Activated CD4-positive, alpha-beta T cell treated with anti-CD3 and anti-CD28 coated beads, Interleukin-2, amount 50 U/mL, for 16 hours (primary cell): Measurements from ENCODE around the gene PSMB5.

Experiments used
- DNase-seq: peaks from one replicate; pipeline ENCODE4 v3.0.0-alpha.2; 2020

Gene PSMB5

DNA sequence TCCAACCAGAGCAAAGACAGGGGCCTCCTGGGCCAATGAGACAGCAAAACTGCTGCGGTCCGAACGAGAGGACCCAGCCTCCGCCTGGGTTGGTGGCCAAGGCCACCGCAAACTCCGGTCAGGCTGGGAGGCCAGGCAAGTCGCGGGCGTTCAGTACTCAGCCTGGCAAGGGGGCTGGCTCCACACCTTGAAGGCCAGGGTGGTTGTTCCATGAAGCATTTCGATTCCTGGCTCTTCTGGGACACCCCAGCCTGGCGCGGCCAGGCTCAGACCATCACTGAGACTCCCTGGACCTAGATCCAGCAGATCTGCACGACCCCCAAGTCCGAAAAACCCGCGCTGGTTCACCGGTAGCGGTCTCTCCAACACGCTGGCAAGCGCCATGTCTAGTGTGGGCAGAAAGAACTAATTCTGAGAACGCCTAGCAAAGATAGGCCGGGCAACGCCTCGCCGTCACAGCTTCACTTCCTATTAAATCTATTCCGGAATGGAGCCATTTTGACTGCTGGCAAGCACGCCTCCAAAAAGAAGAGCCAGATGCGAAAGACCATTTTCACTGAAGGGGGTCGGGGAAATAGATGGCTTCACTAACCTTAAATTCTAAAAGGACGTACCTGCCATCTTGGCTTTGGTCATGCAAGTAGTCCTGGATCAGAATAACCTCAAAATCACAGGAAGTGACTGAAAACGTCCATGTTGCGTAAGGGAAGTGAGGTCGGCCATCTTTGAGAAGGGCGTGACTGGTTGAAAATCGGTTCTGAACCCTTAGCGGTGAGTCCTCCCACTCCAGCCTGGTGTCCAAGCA, at the start of gene PSMB5:
TSS of gene PSMB5 (minus strand) at position 403 of the 805 bp plus-strand sequence. CDS start at position 384, 19 bp downstream.
- peak; percentile 96 for DNase-seq

DNA sequence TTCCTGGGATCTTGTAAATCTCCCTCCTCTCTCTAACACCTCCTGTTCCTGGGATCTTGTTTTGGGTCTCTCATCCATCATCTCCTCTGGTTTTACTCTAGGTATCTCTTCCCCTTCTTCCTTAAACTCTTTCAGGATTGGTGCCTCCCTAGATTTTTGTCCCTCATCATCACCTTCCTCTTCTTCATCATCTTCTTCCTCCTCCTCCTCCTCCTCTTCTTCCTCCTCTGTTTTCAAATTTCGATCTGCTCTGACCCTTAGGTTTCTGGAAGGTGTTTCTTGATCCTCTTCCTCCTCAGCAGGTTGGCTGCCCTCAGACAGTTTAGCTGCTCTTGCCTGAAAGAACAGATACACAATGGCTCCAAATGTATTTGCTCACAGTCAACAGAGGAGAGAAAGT, 45.8 kb upstream of the PSMB5 start:
- DNase-seq: no peak

DNA sequence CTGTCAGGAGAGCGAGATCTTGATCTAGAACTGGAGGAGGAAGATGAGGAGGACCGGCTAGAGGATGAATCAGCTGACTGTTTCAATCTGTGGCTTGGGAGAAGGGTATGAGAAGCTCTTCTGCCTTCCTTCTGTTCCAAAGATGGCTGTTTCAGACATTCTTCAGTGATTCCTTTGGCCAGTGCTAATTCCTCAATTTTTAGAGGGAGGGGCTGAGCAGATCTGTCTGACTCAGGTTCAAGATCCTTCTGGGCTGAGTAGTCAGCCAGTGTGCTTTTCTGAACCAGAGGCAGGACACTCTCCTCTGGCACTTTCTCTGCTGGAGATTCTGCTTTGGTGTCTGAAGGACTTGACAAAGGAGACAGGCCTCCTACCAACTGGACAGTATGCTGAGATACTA, 45.0 kb upstream of the PSMB5 start:
- no peak for DNase-seq

DNA sequence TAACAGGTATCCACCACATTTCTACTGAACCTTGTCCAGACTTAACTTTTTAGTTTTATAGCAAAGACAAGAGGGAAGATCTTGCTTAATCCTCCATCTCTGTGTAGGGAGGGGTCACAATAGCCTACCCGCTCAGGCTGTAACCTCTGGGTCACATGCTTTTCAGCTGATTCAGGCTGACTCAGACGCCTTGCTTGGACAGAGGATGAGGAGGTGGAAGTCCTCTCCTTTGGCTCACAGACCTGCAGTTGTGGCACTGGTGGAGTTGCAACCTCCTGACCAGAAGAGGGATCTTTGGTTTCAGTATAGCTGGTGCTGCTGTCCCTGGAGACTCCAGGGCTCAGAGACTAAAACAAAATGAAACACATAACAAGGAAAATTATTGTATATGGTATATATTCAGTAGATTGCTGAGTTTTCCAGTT, 44.0 kb upstream of the PSMB5 start:
- DNase-seq: no peak

DNA sequence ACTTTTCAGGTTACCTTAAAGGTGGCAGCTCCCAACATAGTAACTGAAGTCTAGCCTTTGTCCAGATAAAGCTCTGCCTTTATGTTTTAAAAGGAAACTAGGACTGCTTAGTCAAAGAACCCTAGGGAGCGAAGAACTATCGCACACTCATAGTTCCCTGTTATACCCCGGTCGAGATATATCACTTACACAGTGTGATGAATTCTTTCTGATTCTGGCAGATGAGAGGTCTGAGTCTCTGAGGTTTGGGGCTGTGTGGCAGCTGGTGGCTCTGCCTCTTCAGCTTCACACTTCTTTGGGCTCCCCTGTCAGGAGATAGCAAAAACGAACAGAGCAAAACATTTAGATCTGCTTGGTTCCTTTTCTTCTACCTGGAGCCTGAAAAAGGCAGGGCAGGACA, 43.3 kb upstream of the PSMB5 start:
- DNase-seq: no peak

DNA sequence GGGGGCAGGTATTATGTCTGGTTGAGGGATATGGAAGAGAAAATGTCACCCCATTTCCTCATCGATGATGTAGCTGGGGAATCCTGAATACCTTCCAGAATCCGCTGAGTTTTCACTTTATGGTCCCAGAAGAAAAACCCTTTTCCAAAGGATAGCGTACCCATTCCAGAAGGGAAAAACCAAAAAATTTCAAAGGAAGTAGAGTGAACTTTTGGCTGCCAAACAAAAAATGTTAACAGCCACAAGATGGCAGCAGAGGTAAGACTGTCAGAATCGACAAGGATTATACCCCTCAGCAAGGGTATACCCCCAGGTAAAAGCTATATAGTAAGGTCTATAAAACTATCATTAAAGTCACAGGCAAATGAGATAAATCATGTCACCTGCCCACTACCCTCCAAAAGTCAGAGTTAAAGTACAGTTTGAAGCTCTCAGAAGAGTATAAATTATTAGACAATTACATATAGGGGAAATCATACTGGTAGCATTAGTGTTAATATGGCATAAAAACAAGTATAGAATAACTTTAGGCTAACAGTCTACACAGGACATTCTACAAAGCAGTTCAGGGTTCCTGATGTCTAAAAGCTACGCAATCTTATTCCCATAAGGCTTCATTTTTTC, 42.2 kb upstream of the PSMB5 start:
- DNase-seq: peak; percentile 44

DNA sequence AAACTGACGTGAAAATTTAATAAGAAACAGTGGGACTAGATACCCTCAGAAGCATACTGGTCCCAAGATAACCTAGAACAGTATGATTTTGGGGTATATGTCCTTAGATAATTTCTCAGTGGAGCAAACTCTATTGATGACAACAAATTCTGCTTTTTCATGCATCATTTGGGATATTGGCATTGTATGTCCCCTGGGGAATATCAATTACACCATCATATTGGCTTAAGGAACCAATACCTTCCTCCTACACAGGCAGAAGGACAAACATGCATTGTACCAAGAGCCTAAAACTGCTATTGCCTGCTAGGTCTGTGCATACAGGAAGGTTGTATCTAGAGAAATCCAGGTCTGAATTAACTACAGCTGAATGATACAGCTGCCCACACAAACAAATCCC, 40.2 kb upstream of the PSMB5 start:
- DNase-seq: no peak

DNA sequence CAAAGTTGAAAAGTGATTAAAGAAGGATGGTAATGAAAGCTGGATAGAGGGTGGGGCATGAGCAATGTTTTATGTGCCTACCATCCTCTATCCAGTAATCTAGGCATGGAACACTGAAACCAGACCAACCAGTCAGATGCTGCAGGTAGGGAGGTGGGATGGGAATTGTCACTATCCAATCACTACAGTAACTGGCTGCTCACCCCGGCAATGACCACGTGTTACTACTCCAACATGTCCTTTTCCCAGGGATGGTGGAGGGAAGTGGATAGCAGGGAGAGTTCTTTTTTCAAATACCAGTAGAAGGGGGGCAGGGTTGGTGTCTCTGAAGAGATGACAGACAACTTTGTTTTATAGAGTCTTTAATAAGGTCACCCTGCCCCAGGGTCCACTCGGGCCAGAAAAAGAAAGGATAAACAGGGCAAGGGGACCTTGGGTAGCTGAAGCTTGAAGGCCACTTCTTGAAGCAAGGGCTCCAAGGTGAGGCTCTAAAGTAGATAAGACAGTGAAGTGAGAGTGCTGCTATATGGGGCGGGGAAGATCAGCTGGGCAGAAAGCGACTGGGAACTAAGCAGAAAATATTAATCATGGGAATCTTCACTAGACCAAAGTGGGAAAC, 37.3 kb upstream of the PSMB5 start:
- no peak for DNase-seq

DNA sequence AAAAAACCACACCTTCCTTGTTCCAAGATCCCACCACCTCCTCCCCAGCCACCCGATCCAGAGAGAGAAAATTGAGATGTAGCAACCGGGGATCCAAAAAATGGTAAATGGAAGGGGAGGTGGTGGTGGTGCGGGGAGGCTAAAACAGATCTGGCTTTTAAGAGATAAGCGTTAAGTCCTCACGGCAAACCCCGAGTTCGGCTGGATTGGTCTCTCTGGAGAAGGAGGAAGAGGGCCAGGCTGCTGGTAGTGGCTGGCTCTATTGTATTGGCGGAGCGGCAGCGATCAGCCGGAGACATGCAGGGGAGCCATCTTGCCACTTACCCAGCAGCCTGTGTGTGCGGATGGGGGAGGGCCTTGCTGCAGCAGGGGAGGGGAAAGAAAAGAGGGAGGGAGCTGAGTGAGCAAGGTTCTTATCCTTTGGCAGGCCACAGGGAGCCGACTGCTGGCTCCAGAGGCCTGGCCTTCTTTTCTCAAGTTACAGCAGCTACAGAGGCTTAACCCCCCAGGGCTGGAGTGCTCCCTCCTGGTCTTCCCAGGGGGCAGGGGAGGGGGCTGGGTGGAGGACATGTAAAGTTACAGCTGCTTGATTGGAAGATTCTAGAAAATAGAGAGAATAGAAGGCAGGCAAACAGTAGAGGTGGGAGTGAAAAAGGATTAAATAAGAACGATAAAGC, 36.7 kb upstream of the PSMB5 start:
- DNase-seq: peak; percentile 90

DNA sequence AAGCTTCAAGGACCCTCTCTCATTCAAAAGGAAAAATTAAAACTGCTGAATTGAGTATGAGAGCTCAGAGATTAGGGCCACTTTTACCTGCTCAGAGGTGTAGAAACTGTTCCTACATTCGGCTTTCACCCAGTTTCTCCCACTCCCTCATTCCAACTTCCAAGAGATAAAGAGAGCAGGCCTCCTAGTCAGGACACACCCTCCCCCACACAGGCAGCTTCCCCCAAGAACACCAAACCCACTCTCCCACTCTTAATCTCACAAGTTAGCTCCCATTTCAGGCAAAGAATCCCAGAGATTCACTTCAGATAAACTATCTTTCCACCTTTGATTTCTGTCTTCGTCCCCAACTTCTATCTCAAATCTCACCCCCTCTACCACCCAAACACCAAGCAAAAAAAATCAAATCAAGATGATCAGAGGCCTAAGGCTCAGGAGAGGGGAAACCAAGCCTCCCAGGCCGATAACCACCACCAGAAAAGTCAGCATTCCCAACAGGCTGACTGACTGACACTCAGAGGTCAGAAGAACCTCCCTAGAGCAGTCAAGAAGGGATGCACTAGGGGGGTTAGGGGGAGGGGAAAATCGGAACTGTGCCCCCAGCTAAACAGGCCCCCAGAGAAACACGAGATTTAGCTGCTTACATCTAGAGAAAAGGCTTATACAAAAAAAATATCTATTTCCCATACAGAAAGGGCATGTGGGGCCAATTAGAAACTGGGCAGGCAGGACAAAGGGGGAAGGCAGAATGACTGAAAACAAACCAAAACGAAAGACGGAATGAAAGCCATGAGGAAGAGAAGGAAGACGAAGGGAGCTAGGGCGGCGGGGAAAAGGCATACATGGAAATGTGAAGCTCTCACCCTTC, 35.8 kb upstream of the PSMB5 start:
- no peak for DNase-seq

DNA sequence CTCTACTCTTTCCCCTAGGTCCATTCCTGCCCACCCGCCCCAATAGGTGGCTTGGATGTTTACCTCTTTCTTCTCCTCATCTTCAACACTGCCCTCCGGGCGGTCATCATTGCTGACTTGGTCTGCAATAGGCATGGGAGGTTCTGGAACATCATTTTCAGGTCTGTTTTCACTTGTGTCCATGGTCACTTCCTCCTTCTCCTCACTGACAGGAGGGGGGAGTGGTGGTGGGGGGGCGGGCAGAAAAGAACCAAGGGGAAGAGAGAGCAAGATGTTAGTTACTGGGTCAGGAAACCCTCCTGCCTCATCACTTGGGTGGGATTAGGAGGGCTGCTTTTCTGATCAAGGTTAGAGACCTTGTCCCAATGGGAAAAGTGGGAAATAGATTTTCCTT, 34.7 kb upstream of the PSMB5 start:
- no peak for DNase-seq

DNA sequence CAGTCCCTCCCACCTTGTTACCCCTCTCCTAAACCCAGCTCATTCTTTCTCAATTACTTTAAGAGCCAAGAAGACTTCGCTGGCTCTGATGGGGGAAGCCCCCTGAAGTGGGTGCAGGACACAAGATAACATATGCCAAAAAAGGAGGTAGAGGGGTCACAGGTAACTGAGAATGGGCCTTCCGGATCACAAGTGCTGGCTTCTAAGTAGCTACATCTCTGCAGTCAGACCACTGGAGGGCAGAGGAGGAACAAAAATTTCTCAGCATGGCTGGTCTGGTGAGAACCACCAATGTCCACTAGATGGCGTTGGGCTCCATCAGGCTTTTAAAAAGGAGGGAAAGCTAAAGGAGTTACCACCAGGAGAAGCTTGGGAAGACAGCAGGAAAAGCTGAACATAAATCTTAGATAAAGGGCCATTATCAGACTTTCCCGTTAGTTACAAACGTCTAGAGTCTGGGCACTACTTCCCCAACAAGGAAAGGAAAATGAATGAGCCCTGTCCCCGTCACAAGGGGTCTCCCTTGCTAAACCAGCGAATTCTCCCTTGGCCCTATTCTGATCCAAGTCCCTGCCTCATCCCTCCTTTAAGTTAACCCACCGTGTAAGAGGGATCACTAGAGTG, 34.2 kb upstream of the PSMB5 start:
- DNase-seq: peak; percentile 86

DNA sequence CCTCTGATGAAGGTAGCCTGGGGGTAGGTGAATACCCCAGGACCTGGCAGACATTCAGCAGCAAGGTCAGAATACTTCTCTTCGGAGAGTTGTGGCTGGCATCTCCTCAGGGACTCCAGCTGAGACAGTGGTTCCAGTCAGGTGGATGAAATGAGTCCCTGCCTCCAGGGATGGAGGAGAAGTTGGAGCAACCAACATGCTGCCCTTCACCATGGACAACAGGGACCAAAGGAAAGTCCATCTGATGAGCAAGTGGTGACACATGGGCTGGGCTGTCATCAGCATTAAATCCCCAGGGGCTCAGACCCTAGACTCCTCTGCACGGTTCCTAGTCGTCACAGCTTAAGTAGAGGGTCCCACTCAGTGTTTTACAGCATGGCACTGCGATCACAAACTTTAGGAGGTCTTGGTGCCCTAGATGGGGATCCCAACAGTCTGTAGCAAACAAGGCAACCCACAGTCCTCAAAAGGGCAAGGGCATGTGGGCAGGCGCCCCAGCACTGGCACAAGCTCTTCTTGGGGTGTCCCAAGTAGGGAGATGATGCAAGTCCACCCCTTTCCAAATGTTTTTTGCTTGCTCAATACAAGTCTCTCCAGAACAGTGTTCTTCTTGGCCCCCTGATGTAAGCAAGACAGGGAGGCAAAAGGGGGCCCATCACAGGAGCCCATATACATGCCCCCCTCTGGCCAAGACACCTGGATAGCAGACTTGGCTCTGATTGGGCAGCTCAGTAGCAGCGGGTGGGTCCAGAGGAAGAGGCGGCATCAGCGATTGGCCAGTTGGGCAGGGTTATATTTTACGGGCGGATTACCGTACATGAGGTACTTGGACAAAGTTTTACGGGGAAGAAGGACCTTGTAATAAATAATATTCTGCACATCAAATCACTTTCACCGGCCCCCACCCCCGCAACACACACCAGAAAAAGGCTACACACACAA, 33.4 kb upstream of the PSMB5 start:
- no peak for DNase-seq

DNA sequence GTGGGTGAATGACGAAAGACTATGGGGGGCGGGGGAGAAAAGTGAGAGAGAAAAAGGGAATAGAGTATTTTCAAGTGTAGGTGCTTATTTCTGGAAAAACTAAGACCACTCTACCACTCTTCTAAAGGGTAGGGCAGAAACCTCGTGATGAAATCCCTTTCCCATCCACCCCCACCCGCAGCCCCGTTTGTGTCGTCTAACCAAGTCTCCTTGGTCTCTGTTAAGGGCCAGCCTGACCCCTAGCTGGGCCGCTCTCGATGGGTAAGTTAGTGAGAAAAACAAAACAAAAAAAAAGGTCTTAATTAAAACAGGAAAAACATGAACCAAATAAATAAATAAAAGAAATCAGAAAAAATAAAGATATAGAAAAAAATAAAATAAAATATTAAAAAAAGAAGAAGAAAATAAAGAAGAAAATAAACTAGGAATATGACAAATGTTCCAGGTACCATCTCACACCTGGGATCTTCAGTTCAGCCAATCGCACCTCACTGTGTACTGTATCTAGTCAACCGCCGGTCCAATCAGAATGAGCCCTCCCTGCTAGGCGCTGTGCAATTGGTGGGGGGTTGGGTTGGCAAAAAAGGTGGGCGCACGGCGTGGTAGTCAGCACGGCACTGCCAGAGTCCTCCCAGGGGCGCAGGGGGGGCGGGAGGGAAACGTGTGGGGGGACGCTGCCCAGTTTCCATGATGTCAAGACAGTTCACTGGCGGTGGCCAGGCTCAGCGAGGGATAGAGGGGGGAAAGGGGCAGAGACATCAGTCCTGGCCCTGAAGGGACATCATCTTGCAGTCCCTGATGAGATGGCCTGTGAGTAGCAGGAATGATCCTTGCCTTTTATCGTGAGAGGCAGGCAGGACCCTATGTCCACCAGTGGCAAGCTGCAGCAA, 32.4 kb upstream of the PSMB5 start:
- no peak for DNase-seq

DNA sequence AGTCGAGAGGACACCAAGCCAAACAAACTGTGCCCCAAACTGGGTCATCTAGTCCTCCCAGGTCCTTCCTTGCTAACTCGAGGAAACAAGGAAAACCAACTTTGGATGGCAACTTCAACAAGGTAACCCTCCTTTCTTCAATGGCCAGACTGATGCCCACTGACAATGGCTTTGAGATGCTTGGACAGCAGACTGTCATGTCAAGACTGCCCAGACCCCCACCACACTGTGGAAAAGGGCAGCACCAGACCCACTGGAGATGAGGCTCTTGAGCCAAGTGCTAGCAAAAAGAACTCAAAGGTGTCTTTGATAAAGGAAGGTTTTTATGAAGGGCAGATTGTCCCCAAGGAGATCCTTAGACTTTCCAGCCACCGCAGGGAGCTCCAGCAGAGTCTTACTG, 31.7 kb upstream of the PSMB5 start:
- no peak for DNase-seq

DNA sequence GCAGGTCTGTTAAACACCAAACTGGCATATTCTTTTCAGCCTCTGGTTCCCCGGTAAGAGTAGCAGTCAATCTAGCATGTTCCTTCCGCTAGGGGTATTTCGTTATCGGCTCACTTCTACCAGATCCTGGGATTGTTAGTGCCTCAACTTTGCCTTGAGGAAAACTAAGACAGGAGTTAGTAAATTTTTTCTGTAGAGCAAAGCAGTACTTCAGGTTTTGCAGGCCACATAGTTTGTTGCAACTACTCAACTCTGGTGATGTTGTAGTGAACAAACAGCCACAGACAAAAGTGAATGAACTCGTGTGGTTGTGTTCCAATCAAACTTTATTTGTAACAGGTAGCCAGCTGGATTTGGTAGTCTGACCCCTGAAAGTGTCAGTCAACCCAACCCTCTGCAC, 28.9 kb upstream of the PSMB5 start:
- DNase-seq: no peak

DNA sequence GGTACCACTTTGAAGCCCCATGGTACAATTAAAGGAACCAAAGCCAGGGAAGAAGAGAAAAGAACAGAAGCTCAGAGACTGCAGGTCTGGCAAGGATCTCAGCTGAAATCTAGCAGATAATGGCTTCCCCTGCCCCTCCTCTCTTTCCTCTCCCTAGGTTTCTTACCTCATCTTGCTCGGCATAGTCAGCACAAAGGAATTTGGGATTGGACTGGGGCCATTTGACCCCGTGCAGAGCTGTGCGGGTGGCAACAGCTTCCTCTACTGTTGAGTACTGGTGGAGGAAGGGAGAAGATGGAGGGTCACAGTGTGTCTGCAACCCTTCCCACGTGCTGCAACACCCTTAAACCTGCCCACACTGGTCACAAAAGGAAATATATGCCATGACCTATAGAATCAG, 27.3 kb upstream of the PSMB5 start:
- DNase-seq: no peak

DNA sequence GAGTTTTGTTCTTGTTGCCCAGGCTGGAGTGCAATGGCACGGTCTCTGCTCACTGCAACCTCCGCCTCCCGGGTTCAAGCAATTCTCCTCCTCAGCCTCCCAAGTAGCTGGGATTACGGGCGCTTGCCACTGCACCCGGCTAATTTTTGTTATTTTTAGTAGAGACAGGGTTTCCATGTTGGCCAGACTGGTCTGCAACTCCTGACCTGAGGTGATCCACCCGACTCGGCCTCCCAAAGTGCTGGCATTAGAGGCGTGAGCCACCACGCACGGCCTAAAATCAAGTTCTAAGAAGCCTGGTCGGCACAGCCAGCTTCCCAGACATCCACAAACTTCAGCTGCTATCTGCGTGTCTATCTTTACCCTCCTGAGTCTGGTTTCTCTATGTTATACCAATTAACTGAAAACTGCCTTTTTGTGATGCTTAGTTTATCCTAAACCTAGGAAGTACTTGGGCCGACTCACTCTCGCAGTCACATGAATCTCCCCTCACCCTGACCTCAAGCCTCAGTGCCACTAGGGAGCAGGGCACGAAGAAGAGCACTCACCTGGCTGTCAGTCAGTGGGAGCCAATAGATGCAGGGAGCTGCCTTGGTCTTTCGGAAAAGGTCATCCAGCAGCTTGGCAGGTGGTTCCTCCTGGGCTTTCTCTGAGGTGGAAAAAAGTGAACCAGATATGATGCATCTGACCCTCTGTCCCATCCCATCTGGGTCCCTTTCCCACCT, 26.0 kb upstream of the PSMB5 start:
- no peak for DNase-seq
